Measurements from ENCODE around the gene MBP.

- TF ChIP-seq POLR2A (IDR thresholded peaks at IDR 0.05; ENCODE audit: low read depth, low read length) = no peak
- TF ChIP-seq, protein P1, sequence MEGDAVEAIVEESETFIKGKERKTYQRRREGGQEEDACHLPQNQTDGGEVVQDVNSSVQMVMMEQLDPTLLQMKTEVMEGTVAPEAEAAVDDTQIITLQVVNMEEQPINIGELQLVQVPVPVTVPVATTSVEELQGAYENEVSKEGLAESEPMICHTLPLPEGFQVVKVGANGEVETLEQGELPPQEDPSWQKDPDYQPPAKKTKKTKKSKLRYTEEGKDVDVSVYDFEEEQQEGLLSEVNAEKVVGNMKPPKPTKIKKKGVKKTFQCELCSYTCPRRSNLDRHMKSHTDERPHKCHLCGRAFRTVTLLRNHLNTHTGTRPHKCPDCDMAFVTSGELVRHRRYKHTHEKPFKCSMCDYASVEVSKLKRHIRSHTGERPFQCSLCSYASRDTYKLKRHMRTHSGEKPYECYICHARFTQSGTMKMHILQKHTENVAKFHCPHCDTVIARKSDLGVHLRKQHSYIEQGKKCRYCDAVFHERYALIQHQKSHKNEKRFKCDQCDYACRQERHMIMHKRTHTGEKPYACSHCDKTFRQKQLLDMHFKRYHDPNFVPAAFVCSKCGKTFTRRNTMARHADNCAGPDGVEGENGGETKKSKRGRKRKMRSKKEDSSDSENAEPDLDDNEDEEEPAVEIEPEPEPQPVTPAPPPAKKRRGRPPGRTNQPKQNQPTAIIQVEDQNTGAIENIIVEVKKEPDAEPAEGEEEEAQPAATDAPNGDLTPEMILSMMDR (conservative IDR thresholded peaks at IDR 0.05; ENCODE audit: low read depth, low read length) = no peak
Measured at GRCh38 chr18:77002496-77002895, 130.1 kb downstream of the MBP start.

Data from IMR-90 (cell line).